HepG2 (cell line): ENCODE results near the gene CCDC88B.

ENCODE experiments used
- ATF7 ChIP-seq, 2 experiments: fragments of 450-650 bp in 1 of 2; sonication (generic) in 1 of 2; formaldehyde crosslinking in 1 of 2; IDR thresholded peaks; 2 replicates each; pipeline versions ENCODE4 v1.4.0 to v1.6.1; 2016 to 2020; ENCODE audit warnings: antibody characterized with exemption in 1 of 2, mild to moderate bottlenecking in 1 of 2, missing genetic modification reagents in 1 of 2
- ATRX ChIP-seq: sonication (generic); formaldehyde crosslinking; IDR thresholded peaks from 2 replicates; pipeline ENCODE4 v1.4.0; 2020; ENCODE audit warnings: missing genetic modification reagents, borderline replicate concordance
- BORCS8-MEF2B ChIP-seq: sonication (generic); formaldehyde crosslinking; IDR thresholded peaks from 2 replicates; pipeline ENCODE4 v1.8.0; 2022; ENCODE audit warnings: mild to moderate bottlenecking, missing genetic modification reagents
- CC2D1A ChIP-seq: sonication (generic); formaldehyde crosslinking; IDR thresholded peaks from 2 replicates; pipeline ENCODE4 v1.8.1; 2023; ENCODE audit warnings: mild to moderate bottlenecking, missing genetic modification reagents
- GATA4 ChIP-seq: sonication (generic); IDR thresholded peaks from 2 replicates; pipeline ENCODE4 v1.6.1; 2016; ENCODE audit warnings: antibody characterized with exemption, low read depth, borderline replicate concordance
- IKZF1 ChIP-seq: fragments of 450-650 bp; IDR thresholded peaks from 2 replicates; pipeline ENCODE4 v1.7.1; 2016
- NFYB ChIP-seq: sonication (generic); formaldehyde crosslinking; IDR thresholded peaks from 2 replicates; pipeline ENCODE4 v1.4.0; 2020; ENCODE audit warnings: missing genetic modification reagents
- REST ChIP-seq, 2 experiments: IDR thresholded peaks; 2 replicates each; pipeline ENCODE4 v1.6.1; 2011 to 2012; ENCODE audit warnings: low read length in 2 of 2, borderline replicate concordance in 1 of 2, low read depth in 1 of 2, mild to moderate bottlenecking in 1 of 2, moderate library complexity in 1 of 2
- ZBTB33 ChIP-seq: sonication (generic); formaldehyde crosslinking; IDR thresholded peaks from 2 replicates; pipeline ENCODE4 v1.4.0; 2020; ENCODE audit warnings: missing genetic modification reagents
- ZNF256 ChIP-seq: sonication (generic); formaldehyde crosslinking; conservative IDR thresholded peaks from 2 replicates; pipeline ENCODE4 v1.4.0; 2020; ENCODE audit warnings: missing genetic modification reagents
- ZNF672 ChIP-seq: sonication (generic); formaldehyde crosslinking; IDR thresholded peaks from 2 replicates; pipeline ENCODE4 v1.8.1; 2022; ENCODE audit warnings: missing genetic modification reagents

GRCh38 chr11:64337538-64338249 lies 2.3 kb upstream of the CCDC88B start:
- peak; percentile 88 for TF ChIP-seq ATF7 (IDR thresholded peaks at IDR 0.05)
- no peak for TF ChIP-seq ATF7 (CRISPR knock-in tag; IDR thresholded peaks at IDR 0.05)
- no peak for TF ChIP-seq REST (IDR thresholded peaks at IDR 0.05; ENCODE audit: borderline replicate concordance in 1 of 2, low read depth in 1 of 2, low read length in 2 of 2)
- TF ChIP-seq ZNF672 (CRISPR knock-in tag) = no peak
- no peak for TF ChIP-seq BORCS8-MEF2B (CRISPR knock-in tag)
- TF ChIP-seq NFYB (CRISPR knock-in tag) = no peak
- TF ChIP-seq ATRX = no peak
- TF ChIP-seq GATA4 = no peak
- no peak for TF ChIP-seq ZBTB33 (CRISPR knock-in tag)
- no peak for TF ChIP-seq IKZF1
- no peak for TF ChIP-seq CC2D1A
- no peak for TF ChIP-seq ZNF256 (CRISPR knock-in tag)
